Activated T-cell treated with anti-CD3 and anti-CD28 coated beads, Interleukin-2, amount 50 U/mL, for 24 hours (primary cell): ENCODE results near the gene ITIH5.
A peak's percentile ranks its signal among the peaks of the same experiment; 100 is the strongest.
"Not testable (repeated sequence)": the region's sequence is repeated elsewhere in the genome, so short reads cannot be mapped to it uniquely, and the experiment has no call there.

Source experiments
- DNase-seq: peaks from one replicate; pipeline ENCODE4 v3.0.0-alpha.2; 2020
- H3K27ac Mint-ChIP-seq: 2 replicates; pipeline ENCODE4 v1.8.0; 2020; ENCODE audit warnings: mild to moderate bottlenecking, mixed read lengths
- H3K27me3 Mint-ChIP-seq: 2 replicates; pipeline ENCODE4 v1.8.0; 2020; ENCODE audit warnings: mixed read lengths
- H3K36me3 Mint-ChIP-seq: 2 replicates; pipeline ENCODE4 v1.8.0; 2020; ENCODE audit warnings: low read depth, mixed read lengths
- H3K4me1 Mint-ChIP-seq: 2 replicates; pipeline ENCODE4 v1.8.0; 2020; ENCODE audit warnings: low read depth, mixed read lengths
- H3K4me3 Mint-ChIP-seq: 2 replicates; pipeline ENCODE4 v1.8.0; 2020; ENCODE audit warnings: mild to moderate bottlenecking, moderate library complexity, mixed read lengths
- H3K9me3 Mint-ChIP-seq: 2 replicates; pipeline ENCODE4 v1.8.0; 2020; ENCODE audit warnings: mixed read lengths

The ITIH5 gene

DNA sequence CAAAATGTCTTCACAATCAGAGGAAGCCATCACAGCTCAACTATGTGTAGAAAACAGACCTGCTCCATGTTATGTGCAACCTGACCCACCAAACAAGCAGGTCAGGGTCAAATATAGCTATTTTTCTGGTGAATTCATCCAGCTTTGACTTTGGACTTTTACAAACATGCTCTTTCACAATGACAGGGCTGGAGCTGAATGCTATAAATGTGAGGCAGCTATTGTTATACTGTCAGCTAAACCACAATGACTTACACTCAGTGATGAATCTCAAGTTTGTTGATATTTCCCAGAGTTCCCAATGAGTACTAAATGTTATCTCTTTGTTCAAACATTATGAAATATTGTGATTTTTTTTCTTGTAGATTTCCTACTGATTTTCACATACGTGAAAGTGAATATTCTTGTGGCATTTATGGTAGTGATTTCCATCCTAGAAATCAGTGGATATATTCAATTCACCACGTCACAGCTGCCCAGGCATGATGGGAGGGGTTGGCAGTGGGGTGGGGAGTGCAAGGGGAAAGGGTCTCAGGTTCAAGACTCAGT is 33.9 kb upstream of the ITIH5 start:
- no peak for DNase-seq
- Mint-ChIP-seq H3K27me3 (peaks cover 50% of the 10 kb centered on the region), H3K4me3 (no peak overlapping the region), H3K36me3 (no peaks in the 10 kb centered on the region), H3K4me1 (no peaks in the 10 kb centered on the region), H3K27ac (no peak overlapping the region), H3K9me3 (no peaks in the 10 kb centered on the region)

GRCh38 chr10:7697426-7697825 is 30.7 kb upstream of the ITIH5 start:
- Mint-ChIP-seq H3K4me1 (no peaks in the 10 kb centered on the region), H3K27ac (no peak overlapping the region), H3K9me3 (peaks cover 10% of the 10 kb centered on the region), H3K36me3 (peaks cover 4% of the 10 kb centered on the region), H3K4me3 (no peak overlapping the region), H3K27me3 (peaks cover 27% of the 10 kb centered on the region)
- DNase-seq: no peak

- Mint-ChIP-seq H3K4me3 (no peak overlapping the region), H3K27ac (no peak overlapping the region), H3K4me1 (peaks cover under 1% of the 10 kb centered on the region), H3K9me3 (peaks cover 12% of the 10 kb centered on the region), H3K36me3 (peaks cover 4% of the 10 kb centered on the region), H3K27me3 (peaks cover 19% of the 10 kb centered on the region)
- DNase-seq: no peak
Measured at GRCh38 chr10:7696545-7696944, 29.8 kb upstream of the ITIH5 start.

GRCh38 chr10:7693194-7693593 is 26.4 kb upstream of the ITIH5 start:
- H3K27me3 Mint-ChIP-seq: not testable (repeated sequence)

GRCh38 chr10:7692368-7692767 is 25.6 kb upstream of the ITIH5 start:
- not testable (repeated sequence) for DNase-seq, H3K27ac Mint-ChIP-seq, H3K4me3 Mint-ChIP-seq, H3K36me3 Mint-ChIP-seq, H3K27me3 Mint-ChIP-seq, H3K4me1 Mint-ChIP-seq
- H3K9me3 Mint-ChIP-seq: peaks cover 26% of the 10 kb centered on the region

More at GRCh38 chr10:7693194-7693593, 26.4 kb upstream of the ITIH5 start:
- not testable (repeated sequence) for H3K27ac Mint-ChIP-seq, H3K4me1 Mint-ChIP-seq, DNase-seq, H3K36me3 Mint-ChIP-seq, H3K4me3 Mint-ChIP-seq
- H3K9me3 Mint-ChIP-seq: peaks cover 26% of the 10 kb centered on the region

DNA sequence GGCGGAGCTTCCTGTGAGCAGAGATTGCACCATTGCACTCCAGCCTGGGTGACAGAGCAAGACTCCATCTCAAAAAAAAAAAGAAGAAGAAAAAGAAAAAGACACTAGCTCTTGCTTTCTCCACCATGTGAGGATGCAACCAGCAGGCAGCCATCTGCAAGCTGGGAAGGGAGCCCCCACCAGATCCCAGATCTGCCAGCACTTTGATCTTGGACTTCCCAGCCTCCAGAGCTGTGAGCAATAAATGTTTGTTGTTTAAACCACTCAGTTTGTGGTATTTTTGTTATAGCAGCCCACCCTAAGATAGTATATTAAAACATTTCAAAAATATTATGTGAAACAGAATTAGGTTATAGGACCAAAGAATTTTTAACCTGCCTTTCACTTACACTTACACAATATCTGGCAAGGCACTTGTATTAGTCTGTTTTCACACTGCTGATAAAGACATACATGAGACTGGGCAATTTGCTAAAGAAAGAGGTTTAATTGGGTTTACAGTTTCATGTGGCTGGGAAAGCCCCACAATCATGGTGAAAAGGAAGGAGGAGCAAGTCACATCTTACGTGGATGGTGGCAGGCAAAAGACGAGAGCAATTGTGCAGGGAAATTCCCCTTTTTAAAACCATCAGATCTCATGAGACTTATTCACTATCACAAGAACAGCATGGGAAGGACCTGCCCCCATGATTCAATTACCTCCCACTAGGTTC is 24.3 kb upstream of the ITIH5 start:
- H3K4me3 Mint-ChIP-seq, H3K27me3 Mint-ChIP-seq, H3K36me3 Mint-ChIP-seq, H3K27ac Mint-ChIP-seq, DNase-seq: not testable (repeated sequence)
- H3K9me3 Mint-ChIP-seq: peaks cover 26% of the 10 kb centered on the region
- peaks cover 11% of the 10 kb centered on the region for H3K4me1 Mint-ChIP-seq

- DNase-seq: no peak
- Mint-ChIP-seq H3K9me3 (peaks cover 26% of the 10 kb centered on the region), H3K27me3 (no peaks in the 10 kb centered on the region), H3K36me3 (peaks cover 5% of the 10 kb centered on the region), H3K4me3 (no peak overlapping the region), H3K4me1 (peaks cover 11% of the 10 kb centered on the region), H3K27ac (no peak overlapping the region)
Measured at GRCh38 chr10:7689591-7689990, 22.8 kb upstream of the ITIH5 start.

- Mint-ChIP-seq H3K4me3 (no peak overlapping the region), H3K4me1 (peaks cover 11% of the 10 kb centered on the region), H3K27me3 (peaks cover 5% of the 10 kb centered on the region), H3K36me3 (peaks cover 2% of the 10 kb centered on the region), H3K27ac (no peak overlapping the region), H3K9me3 (peaks cover 25% of the 10 kb centered on the region)
- DNase-seq: peak; percentile 73
Measured at GRCh38 chr10:7687228-7687907, 20.6 kb upstream of the ITIH5 start.

GRCh38 chr10:7686351-7687171 is 19.8 kb upstream of the ITIH5 start:
- H3K9me3 Mint-ChIP-seq: peaks cover 25% of the 10 kb centered on the region
- peaks cover 10% of the 10 kb centered on the region for H3K4me1 Mint-ChIP-seq
- no peak overlapping the region for H3K4me3 Mint-ChIP-seq
- H3K27ac Mint-ChIP-seq: no peak overlapping the region
- DNase-seq: no peak
- peaks cover 5% of the 10 kb centered on the region for H3K27me3 Mint-ChIP-seq
- H3K36me3 Mint-ChIP-seq: peaks cover 2% of the 10 kb centered on the region

- peaks cover 11% of the 10 kb centered on the region for H3K9me3 Mint-ChIP-seq
- not testable (repeated sequence) for H3K4me1 Mint-ChIP-seq, H3K27ac Mint-ChIP-seq, H3K4me3 Mint-ChIP-seq, H3K36me3 Mint-ChIP-seq, DNase-seq
- H3K27me3 Mint-ChIP-seq: peaks cover 24% of the 10 kb centered on the region
Measured at GRCh38 chr10:7680078-7680477, 13.3 kb upstream of the ITIH5 start.

GRCh38 chr10:7679256-7679655 is 12.5 kb upstream of the ITIH5 start:
- peaks cover 29% of the 10 kb centered on the region for H3K27me3 Mint-ChIP-seq
- no peaks in the 10 kb centered on the region for H3K36me3 Mint-ChIP-seq
- H3K9me3 Mint-ChIP-seq: peaks cover 11% of the 10 kb centered on the region
- no peaks in the 10 kb centered on the region for H3K4me1 Mint-ChIP-seq
- H3K4me3 Mint-ChIP-seq: no peak overlapping the region
- no peak for DNase-seq
- H3K27ac Mint-ChIP-seq: no peak overlapping the region

- Mint-ChIP-seq H3K27me3 (peaks cover 76% of the 10 kb centered on the region), H3K9me3 (no peaks in the 10 kb centered on the region), H3K27ac (no peak overlapping the region), H3K4me1 (peaks cover 3% of the 10 kb centered on the region), H3K4me3 (no peak overlapping the region), H3K36me3 (no peaks in the 10 kb centered on the region)
- DNase-seq: no peak
Measured at GRCh38 chr10:7672341-7673134, 5.8 kb upstream of the ITIH5 start.

DNA sequence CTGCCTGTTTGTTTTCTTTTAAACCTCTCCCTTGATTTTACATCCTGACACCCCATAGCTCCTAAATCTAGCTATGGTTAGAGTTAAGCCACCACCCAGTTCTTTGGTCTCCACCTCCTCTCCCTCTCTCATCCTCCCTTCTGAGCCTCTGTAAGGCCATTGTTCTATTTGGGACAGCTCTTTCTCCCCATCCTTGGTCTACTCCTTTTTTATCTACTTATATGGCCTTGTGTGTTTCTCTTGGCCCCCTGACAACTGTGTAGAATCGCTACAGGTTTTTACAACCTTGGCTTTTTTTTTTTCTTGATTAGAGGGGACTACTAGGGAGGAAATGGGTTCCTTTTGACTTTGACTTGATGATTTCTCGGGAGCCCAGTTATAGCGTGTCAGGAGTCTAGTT is 3.4 kb upstream of the ITIH5 start:
- Mint-ChIP-seq H3K4me1 (peaks cover 13% of the 10 kb centered on the region), H3K9me3 (no peaks in the 10 kb centered on the region), H3K4me3 (no peak overlapping the region), H3K27ac (no peak overlapping the region), H3K27me3 (peaks cover 74% of the 10 kb centered on the region), H3K36me3 (no peaks in the 10 kb centered on the region)
- DNase-seq: no peak
